Lower leg skin (tissue), 4 donors: ENCODE results near the gene ZNF774. TPM values are rescaled to one million over a fixed set of nuclear protein-coding genes. Genes with fewer than 3 reads are reported as not detected.

Source experiments
- DNase-seq, 2 donors: peaks; one replicate each; pipeline ENCODE4 v3.0.0-alpha.2; 2019; ENCODE audit warnings: low spot score in 2 of 2
- H3K4me3 ChIP-seq: fragments of 200-600 bp; sonication (generic); 2 replicates; pipeline ENCODE4 v1.5.1; 2017; ENCODE audit warnings: mild to moderate bottlenecking, low read depth; ENCODE audit not compliant: poor library complexity, severe bottlenecking
- CTCF ChIP-seq, 3 donors: fragments of 450-650 bp; IDR thresholded peaks; one replicate each; pipeline ENCODE4 v1.5.1; 2016; ENCODE audit warnings: antibody characterized with exemption in 3 of 3, mild to moderate bottlenecking in 3 of 3, moderate library complexity in 2 of 3
- POLR2A ChIP-seq, 2 donors: fragments of 450-650 bp; IDR thresholded peaks; one replicate each; pipeline ENCODE4 v1.6.1; 2016 to 2017; ENCODE audit warnings: antibody characterized with exemption in 2 of 2, mild to moderate bottlenecking in 1 of 2, moderate library complexity in 1 of 2
- WGBS, 2 donors: methylation state at CpG; one replicate each; pipeline ENCODE4 v1.1.5; 2018; 5-methylcytosine and 5-hydroxymethylcytosine counted together
- intact Hi-C: fragments of 100-400 bp; cut with DNase I; formaldehyde crosslinking; loops from one replicate; pipeline ENCODE4 v1.15.0; 2023; ENCODE audit warnings: low total_unique reads
- total RNA-seq, 4 donors: library from RNA; depleted of rRNA; stranded (reverse); fragments of >200 nt; gene quantifications; one replicate each; pipeline ENCODE4 v1.1.0, GENCODE V29; 2016

ZNF774 gene
- total RNA-seq, 4 donors from 2014 or later, result 1.4 to 3.4 (median 2.4) TPM

GRCh38 chr15:90394074-90394473 is 42.0 kb downstream of the ZNF774 start:
- 71 to 90% methylated on average over 1 of the region's 1 CpG for WGBS, 2 donors
- TF ChIP-seq CTCF (IDR thresholded peaks at IDR 0.05), result no peak
- no peak for TF ChIP-seq POLR2A (IDR thresholded peaks at IDR 0.05)
- intact Hi-C loops, result no loop called here
- no peak for DNase-seq
- no peak overlapping the region for H3K4me3 ChIP-seq

- intact Hi-C loops, result no loop called here
- TF ChIP-seq CTCF (IDR thresholded peaks at IDR 0.05) (no peak), POLR2A (IDR thresholded peaks at IDR 0.05) (no peak)
- no peak for DNase-seq
- no peak overlapping the region for H3K4me3 ChIP-seq
- 83 to 86% methylated on average over 12 of the region's 12 CpGs for WGBS, 2 donors
These were observed 42.8 kb downstream of the ZNF774 start for GRCh38 chr15:90394748-90395442.

GRCh38 chr15:90396321-90396720 is 44.2 kb downstream of the ZNF774 start:
- WGBS, 2 donors, result 48 to 55% methylated on average over 4 of the region's 4 CpGs
- intact Hi-C loops, result no loop called here
- TF ChIP-seq POLR2A (IDR thresholded peaks at IDR 0.05), result no peak
- no peak for TF ChIP-seq CTCF (IDR thresholded peaks at IDR 0.05)
- no peak overlapping the region for H3K4me3 ChIP-seq
- no peak for DNase-seq

GRCh38 chr15:90400005-90400758 is 48.1 kb downstream of the ZNF774 start:
- 54 to 57% methylated on average over 7 of the region's 7 CpGs for WGBS, 2 donors
- intact Hi-C loops, result no loop called here
- DNase-seq, result no peak
- no peak for TF ChIP-seq CTCF (IDR thresholded peaks at IDR 0.05)
- no peak for TF ChIP-seq POLR2A (IDR thresholded peaks at IDR 0.05)
- H3K4me3 ChIP-seq, result no peak overlapping the region

- H3K4me3 ChIP-seq, result no peak overlapping the region
- TF ChIP-seq POLR2A (IDR thresholded peaks at IDR 0.05) (no peak), CTCF (IDR thresholded peaks at IDR 0.05) (no peak)
- intact Hi-C loops, result no loop called here
- 4 to 5% methylated on average over 7 of the region's 7 CpGs for WGBS, 2 donors
- peak in 1 of 2 donors; percentile 84 for DNase-seq
These were observed 48.8 kb downstream of the ZNF774 start for GRCh38 chr15:90400759-90401314.
